ENCODE measurements around the gene ZSWIM9. TPM values are rescaled to one million over a fixed set of nuclear protein-coding genes. Genes with fewer than 3 reads are reported as not detected.

The ZSWIM9 gene
- total RNA-seq, 4 donors from 2014 or later = 0.59 to 13.2 (median 4.2) TPM

DNA sequence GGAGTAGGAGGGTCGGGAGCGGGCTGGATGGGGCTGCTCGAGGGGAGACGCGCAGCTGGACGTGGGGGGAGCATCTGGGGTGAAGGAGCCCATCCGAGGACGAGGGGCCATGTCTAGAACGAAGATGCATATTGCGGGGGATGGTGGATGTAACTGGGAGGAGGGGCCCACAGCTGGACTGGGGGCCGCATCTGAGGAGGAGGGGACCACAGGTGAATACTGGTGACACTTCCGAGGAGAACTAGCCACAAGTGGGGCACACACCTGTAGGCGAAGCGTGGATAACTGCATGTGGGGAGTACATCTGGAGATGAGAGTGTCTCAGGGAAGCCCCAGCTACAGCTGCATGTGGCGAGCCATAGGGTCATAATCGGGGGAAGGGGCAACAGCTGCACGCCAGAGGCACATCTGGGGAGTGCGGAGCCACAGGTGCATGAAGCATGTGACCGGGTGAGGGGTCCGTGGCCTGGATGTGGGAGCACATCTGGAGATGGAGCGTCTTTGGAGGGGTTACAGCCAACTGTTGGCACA, 402 bp downstream of the ZSWIM9 start:
- no peaks in the 10 kb centered on the region for H3K36me3 ChIP-seq
- peak overlapping the region; percentile 86 to 87 for H3K4me3 ChIP-seq
- intact Hi-C loops (cut with DNase I; ENCODE audit: low total_unique reads) = no loop called here
- peak overlapping the region; percentile 94 to 95 for H3K27ac ChIP-seq
- TF ChIP-seq POLR2A (IDR thresholded peaks at IDR 0.05) = no peak
- TF ChIP-seq CTCF (IDR thresholded peaks at IDR 0.05) = no peak
- no peaks in the 10 kb centered on the region for H3K9me3 ChIP-seq
- H3K4me1 ChIP-seq = no peaks in the 10 kb centered on the region
- no peak for DNase-seq
- no peaks in the 10 kb centered on the region for H3K27me3 ChIP-seq

- no peak overlapping the region for H3K27ac ChIP-seq
- no peak for DNase-seq
- TF ChIP-seq CTCF (IDR thresholded peaks at IDR 0.05) (no peak), POLR2A (IDR thresholded peaks at IDR 0.05) (no peak)
- no peaks in the 10 kb centered on the region for H3K36me3 ChIP-seq
- no peaks in the 10 kb centered on the region for H3K27me3 ChIP-seq
- no peaks in the 10 kb centered on the region for H3K4me1 ChIP-seq
- no peak overlapping the region for H3K4me3 ChIP-seq
- intact Hi-C loops (cut with DNase I; ENCODE audit: low total_unique reads) = no loop called here
- H3K9me3 ChIP-seq = no peaks in the 10 kb centered on the region
Measured at GRCh38 chr19:48171710-48172109, 1.2 kb downstream of the ZSWIM9 start.

- intact Hi-C loops (cut with DNase I; ENCODE audit: low total_unique reads) = no loop called here
Measured at GRCh38 chr19:48174445-48175030, 4.1 kb downstream of the ZSWIM9 start.

DNA sequence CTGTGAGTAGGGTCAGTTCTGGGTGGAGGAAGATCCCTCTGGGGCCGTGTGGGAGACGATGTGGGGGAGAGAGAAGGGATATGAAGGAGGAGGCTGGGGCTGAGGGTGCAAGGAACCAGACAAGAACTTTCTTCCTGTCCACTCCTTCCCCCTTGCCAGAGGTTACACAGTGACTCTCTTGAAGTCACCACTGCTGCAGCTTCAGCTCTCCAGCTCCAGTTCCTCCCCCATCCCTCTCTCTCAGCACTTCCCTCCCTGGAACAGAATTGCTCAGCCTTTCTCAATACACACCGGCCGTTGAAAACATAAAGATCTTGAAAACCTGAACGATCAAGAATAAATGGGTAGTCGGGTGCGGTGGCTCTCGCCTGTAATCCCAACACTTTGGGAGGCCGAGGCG, 5.1 kb downstream of the ZSWIM9 start:
- no peaks in the 10 kb centered on the region for H3K9me3 ChIP-seq
- no peak overlapping the region for H3K27ac ChIP-seq
- H3K27me3 ChIP-seq = no peaks in the 10 kb centered on the region
- H3K36me3 ChIP-seq = no peaks in the 10 kb centered on the region
- no peak for TF ChIP-seq POLR2A (IDR thresholded peaks at IDR 0.05)
- TF ChIP-seq CTCF (IDR thresholded peaks at IDR 0.05) = no peak
- DNase-seq = no peak
- H3K4me1 ChIP-seq = no peaks in the 10 kb centered on the region
- intact Hi-C loops (cut with DNase I; ENCODE audit: low total_unique reads) = no loop called here
- no peak overlapping the region for H3K4me3 ChIP-seq

More at GRCh38 chr19:48174445-48175030, 4.1 kb downstream of the ZSWIM9 start:
- Histone ChIP-seq H3K36me3 (no peaks in the 10 kb centered on the region), H3K4me3 (no peak overlapping the region), H3K27me3 (no peaks in the 10 kb centered on the region), H3K4me1 (no peaks in the 10 kb centered on the region), H3K9me3 (no peaks in the 10 kb centered on the region), H3K27ac (no peak overlapping the region)
- TF ChIP-seq POLR2A (IDR thresholded peaks at IDR 0.05) (no peak), CTCF (IDR thresholded peaks at IDR 0.05) (no peak)
- DNase-seq = no peak

- no peak for DNase-seq
- H3K27ac ChIP-seq = no peak overlapping the region
- intact Hi-C loops (cut with DNase I; ENCODE audit: low total_unique reads) = no loop called here
- H3K9me3 ChIP-seq = no peaks in the 10 kb centered on the region
- TF ChIP-seq POLR2A (IDR thresholded peaks at IDR 0.05) (no peak), CTCF (IDR thresholded peaks at IDR 0.05) (no peak)
- no peak overlapping the region for H3K4me3 ChIP-seq
- H3K4me1 ChIP-seq = no peaks in the 10 kb centered on the region
- H3K27me3 ChIP-seq = no peaks in the 10 kb centered on the region
- H3K36me3 ChIP-seq = no peaks in the 10 kb centered on the region
Measured at GRCh38 chr19:48176226-48176625, 5.7 kb downstream of the ZSWIM9 start.
